H1 (cell line): ENCODE results near the gene PREX1. TPM values are rescaled to one million over a fixed set of nuclear protein-coding genes. Genes with fewer than 3 reads are reported as not detected.

Experiments used
- CBX8 ChIP-seq: fragments of 300-800, 300-1000 bp; sonication (generic); IDR thresholded peaks from 2 replicates; pipeline ENCODE4 v1.7.1; 2016; ENCODE audit warnings: low read depth, low read length, borderline replicate concordance
- CEBPB ChIP-seq: IDR thresholded peaks from 2 replicates; pipeline ENCODE4 v1.6.1; 2012; ENCODE audit warnings: low read depth, low read length
- KDM5A ChIP-seq: fragments of 200-600 bp; IDR thresholded peaks from 2 replicates; pipeline ENCODE4 v1.7.1; 2012; ENCODE audit warnings: mild to moderate bottlenecking, low read length, inconsistent platforms, mixed read lengths
- SIRT6 ChIP-seq: IDR thresholded peaks from one replicate; pipeline ENCODE4 v1.7.1; 2012; ENCODE audit warnings: low read length, inconsistent platforms
- SIX5 ChIP-seq: IDR thresholded peaks from 2 replicates; pipeline ENCODE4 v1.6.1; 2011; ENCODE audit warnings: mild to moderate bottlenecking, low read depth, low read length
- SP4 ChIP-seq: IDR thresholded peaks from 2 replicates; pipeline ENCODE4 v1.6.1; 2012; ENCODE audit warnings: low read length, inconsistent platforms
- polyA plus RNA-seq, 7 experiments: library from polyadenylated mRNA; depleted of rRNA in 3 of 7; stranded (reverse) in 5 of 7; unstranded in 2 of 7; fragments of >200 nt in 5 of 7; fragments of 200-250 nt in 2 of 7; gene quantifications; 1 replicate in 5 of 7; 2 replicates in 1 of 7; 4 replicates in 1 of 7; pipeline versions ENCODE4 v1.2.1 to v1.2.3, GENCODE V29; 2011 to 2013; ENCODE audit warnings: missing spikeins in 2 of 7, mixed read lengths in 2 of 7
- total RNA-seq: library from RNA; stranded (reverse); fragmentation: NEBNext Ultra II Directional; extraction: Animal tissue kit (Norgen Biotek cat#: 25700); gene quantifications from 2 replicates; pipeline ENCODE4 v1.2.1, GENCODE V29; 2021
- TF ChIP-seq, protein P1 (sequence below), 3 experiments: IDR thresholded peaks; 1 replicate in 2 of 3; 2 replicates in 1 of 3; pipeline versions ENCODE4 v1.5.1 to v1.6.1; 2011; ENCODE audit warnings: low read length in 3 of 3, mild to moderate bottlenecking in 3 of 3, inconsistent platforms in 2 of 3, low read depth in 1 of 3, moderate library complexity in 1 of 3; ENCODE audit not compliant: insufficient read depth in 1 of 3; ENCODE audit errors: control extremely low read depth in 1 of 3

Gene PREX1
- total and polyA plus RNA-seq, 2 of the 8 experiments (the other 6 are each of a cell fraction or from before 2014, with no cell fraction given) = 10.7 to 12.8 TPM

DNA sequence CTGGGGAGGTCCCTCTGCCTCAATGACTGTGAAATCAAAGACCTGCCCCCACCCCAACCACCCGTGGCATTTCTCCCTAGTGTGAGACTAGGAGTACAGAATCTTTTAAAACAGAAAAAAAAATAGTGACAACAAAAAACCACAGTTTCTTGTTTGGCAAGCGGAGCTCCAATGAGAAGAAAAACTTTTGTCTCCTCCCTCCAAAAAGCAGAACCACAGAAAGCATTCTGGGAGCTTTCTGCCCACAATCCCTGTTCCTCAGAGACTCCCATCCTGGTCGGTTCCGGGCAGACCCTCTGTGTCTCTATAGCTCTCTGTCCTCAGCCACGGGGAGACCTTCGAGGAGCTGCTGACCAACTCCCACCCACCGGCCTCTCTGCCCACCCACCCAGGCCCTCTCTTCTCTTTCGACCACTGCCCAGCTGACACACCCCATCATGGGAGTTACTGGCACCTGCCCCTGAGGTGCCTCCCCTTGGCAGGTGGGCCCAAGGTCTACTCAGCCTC lies 4.9 kb downstream of the PREX1 start (continued):
- TF ChIP-seq, protein P1, sequence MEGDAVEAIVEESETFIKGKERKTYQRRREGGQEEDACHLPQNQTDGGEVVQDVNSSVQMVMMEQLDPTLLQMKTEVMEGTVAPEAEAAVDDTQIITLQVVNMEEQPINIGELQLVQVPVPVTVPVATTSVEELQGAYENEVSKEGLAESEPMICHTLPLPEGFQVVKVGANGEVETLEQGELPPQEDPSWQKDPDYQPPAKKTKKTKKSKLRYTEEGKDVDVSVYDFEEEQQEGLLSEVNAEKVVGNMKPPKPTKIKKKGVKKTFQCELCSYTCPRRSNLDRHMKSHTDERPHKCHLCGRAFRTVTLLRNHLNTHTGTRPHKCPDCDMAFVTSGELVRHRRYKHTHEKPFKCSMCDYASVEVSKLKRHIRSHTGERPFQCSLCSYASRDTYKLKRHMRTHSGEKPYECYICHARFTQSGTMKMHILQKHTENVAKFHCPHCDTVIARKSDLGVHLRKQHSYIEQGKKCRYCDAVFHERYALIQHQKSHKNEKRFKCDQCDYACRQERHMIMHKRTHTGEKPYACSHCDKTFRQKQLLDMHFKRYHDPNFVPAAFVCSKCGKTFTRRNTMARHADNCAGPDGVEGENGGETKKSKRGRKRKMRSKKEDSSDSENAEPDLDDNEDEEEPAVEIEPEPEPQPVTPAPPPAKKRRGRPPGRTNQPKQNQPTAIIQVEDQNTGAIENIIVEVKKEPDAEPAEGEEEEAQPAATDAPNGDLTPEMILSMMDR (IDR thresholded peaks at IDR 0.05; ENCODE audit: control extremely low read depth in 1 of 3, insufficient read depth in 1 of 3, low read depth in 1 of 3, low read length in 3 of 3) = no peak
- TF ChIP-seq CBX8 = no peak
- TF ChIP-seq SIRT6 = no peak
- TF ChIP-seq SP4 = no peak
- TF ChIP-seq CEBPB = no peak
- no peak for TF ChIP-seq SIX5
- no peak for TF ChIP-seq KDM5A
